GM12892 (cell line): ENCODE results near the gene LRMDA.
"Not testable (repeated sequence)": the region's sequence is repeated elsewhere in the genome, so short reads cannot be mapped to it uniquely, and the experiment has no call there.

Experiments used
- DNase-seq: peaks from one replicate; pipeline ENCODE4 v3.0.0; 2011; ENCODE audit not compliant: insufficient read length
- FAIRE-seq: peaks from 2 replicates; lab custom pipeline; 2011; peaks lifted over from hg19 to GRCh38; lab: Jason Lieb, UNC
- POLR2A ChIP-seq: IDR thresholded peaks from 2 replicates; pipeline ENCODE4 v1.6.1; 2011; ENCODE audit warnings: low read depth, low read length, control low read depth
- POLR2AphosphoS5 ChIP-seq: IDR thresholded peaks from 2 replicates; pipeline ENCODE4 v1.6.1; 2011; ENCODE audit warnings: low read depth, low read length, control low read depth
- TAF1 ChIP-seq: IDR thresholded peaks from 2 replicates; pipeline ENCODE4 v1.6.1; 2011; ENCODE audit warnings: low read depth, mild to moderate bottlenecking, control low read depth, low read length, borderline replicate concordance

The LRMDA gene

DNA sequence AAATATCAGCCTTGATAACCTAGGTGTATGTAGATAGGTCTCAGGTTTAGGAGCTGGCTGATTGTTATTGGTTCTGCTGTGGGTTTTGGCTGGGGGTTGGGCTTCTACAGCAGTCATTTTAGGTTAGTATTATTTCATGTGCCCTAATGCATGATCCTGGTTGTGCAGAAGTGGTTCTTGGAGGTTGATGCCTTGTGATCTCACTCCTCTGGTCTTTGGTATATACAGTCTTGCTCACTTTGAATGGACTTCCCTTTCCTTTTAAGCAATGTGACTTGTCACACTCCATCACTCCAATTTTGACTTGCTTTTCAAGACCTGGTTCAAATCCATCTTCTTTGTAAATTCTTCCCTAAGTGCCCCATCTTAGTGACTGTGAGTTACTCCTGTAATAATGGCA lies 188.9 kb downstream of the LRMDA start:
- no peak for TF ChIP-seq POLR2A
- TF ChIP-seq POLR2AphosphoS5, result no peak
- no peak for TF ChIP-seq TAF1
- FAIRE-seq, result no peak
- DNase-seq, result no peak

DNA sequence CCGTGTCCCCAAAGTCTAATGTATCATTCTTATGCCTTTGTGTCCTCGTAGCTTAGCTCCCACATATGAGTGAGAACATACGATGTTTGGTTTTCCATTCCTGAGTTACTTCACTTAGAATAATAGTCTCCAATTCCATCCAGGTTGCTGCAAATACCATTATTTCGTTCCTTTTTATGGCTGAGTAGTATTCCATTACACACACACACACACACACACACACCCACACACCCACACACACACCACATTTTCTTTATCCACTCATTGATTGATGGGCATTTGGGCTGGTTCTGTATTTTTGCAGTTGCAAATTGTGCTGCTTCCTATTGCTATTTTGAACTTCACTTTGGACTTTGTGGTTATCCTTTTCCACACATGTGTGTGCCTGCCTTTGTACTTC lies 189.6 kb downstream of the LRMDA start:
- not testable (repeated sequence) for DNase-seq, FAIRE-seq

DNA sequence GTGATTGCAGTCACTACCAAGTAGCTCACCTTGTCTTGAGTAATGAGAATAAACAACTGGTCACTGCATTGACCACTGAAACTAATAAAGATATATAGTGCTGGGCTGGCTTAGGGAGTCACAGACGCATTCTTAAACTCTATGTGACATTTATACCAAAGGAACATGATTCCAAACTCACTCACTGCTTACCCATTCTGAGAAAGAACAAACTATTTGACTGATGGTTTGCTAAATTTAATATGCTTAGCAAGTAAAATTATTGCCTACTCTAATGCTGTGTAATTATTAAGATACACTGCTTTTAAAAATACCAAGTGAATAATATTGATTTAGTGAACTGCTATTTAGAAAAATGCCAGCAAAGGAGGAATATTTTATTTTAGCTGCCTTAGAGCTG lies 191.1 kb downstream of the LRMDA start:
- TF ChIP-seq POLR2A (no peak), TAF1 (no peak), POLR2AphosphoS5 (no peak)
- DNase-seq, result no peak
- FAIRE-seq, result no peak

DNA sequence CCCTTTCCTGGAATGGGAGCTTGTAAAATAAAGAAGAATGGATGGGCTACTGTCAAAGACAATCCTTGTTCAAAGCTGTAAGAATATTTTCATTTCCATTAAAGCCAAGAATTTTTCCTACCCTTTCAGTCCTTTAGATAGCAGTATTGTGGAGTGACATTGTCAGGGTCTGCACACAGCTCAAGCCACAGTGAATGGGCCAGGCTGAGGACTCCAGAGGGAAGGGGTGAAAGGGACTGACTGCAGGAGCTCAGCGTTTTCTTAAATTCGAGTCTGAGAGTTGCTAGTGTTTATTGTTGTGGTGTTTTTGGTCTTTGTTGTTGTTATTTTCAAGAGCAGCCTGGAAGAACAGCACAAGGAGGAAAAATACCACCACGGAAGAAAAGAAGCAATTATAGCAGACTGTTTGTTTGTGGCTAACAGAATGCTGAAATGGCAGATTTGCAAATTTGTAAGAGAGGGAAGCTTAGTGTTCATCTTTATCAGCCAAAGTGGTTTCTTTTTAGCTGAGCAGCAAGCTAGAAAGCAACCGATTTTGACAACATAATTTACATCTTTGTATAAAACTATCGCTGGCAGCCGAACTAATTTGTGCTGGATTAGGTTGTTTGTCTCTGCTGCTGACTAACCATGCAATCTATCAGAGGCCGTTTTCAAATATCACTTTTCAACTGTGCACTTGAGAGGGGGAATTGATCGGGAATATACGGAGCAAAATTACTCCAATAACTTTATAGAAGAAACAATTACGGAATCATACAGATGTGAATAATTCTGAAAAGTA lies 192.1 kb downstream of the LRMDA start:
- TF ChIP-seq TAF1 (no peak), POLR2A (no peak), POLR2AphosphoS5 (no peak)
- no peak for FAIRE-seq
- DNase-seq, result no peak

DNA sequence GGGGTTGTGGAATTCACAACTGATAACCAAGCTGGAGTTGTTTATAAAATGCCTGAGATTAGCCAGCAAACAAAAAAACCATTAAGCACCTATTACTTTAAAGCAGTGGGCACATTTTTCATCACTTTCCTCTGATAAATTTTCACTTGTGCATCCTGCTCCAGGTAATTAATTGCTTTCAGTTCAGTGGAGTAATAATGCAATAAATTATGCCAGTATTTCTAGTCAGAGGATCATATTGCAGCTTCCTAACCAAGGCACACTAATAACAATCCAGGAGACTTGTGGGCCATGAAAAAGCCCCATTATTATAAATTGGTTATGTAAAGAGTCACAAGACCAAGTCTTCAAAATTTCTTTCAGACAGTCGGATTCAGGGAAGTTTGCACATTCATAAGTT lies 193.2 kb downstream of the LRMDA start:
- TF ChIP-seq POLR2AphosphoS5 (no peak), TAF1 (no peak)
- no peak for FAIRE-seq
- DNase-seq, result no peak

DNA sequence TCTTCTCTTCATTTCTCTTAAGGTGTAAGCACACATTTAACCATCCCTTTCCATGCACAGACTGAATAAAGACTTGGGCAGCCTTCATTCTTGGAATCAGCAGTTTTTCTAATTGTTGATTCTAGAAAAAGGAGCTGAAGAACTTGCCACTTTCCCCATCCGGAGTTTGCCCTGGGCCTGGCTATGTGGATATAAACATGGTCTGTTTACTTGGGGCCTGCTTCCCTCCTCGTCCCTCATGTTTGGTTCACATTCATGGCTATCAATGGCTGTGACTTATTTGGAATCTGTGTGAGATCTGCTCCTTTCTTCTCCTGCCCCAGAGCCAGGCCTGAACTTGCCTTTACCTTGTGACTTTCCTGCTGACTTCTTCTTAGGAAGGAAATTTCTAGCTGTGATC lies 199.3 kb downstream of the LRMDA start:
- TF ChIP-seq POLR2AphosphoS5 (no peak), TAF1 (no peak), POLR2A (no peak)
- DNase-seq, result no peak
- FAIRE-seq, result no peak

DNA sequence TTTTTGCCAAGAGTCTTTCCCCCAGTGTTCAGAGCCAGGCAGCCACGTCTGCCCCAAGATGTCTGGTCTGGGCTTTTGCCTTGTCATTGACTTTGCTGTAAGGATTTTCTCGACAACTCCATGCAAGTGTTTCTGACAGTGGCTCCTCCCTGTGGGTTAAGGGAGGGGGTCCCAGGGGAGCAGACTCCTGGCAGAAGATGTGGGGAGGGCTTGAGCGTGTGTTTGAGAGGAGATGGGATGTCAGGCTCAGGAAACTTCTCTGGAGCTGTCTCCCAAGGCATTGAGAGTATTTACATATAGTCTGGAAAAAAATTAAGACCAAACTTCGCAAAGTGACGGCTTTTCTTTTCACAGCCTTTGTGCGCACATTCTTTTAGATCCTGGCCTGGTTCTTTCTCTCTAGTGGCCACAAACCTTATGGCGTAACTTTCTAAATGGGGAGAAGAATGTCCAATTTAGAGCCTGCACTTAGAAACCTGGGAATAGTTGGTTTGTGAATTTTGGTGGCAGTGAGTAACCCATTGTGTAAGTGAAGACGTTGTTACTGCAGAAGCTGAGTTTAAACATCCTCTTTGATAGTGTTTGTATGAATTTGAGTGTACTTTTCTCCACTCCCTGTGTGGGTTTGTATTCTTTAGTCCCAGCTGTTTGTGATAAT lies 201.5 kb downstream of the LRMDA start:
- DNase-seq (no peak), FAIRE-seq (no peak)

DNA sequence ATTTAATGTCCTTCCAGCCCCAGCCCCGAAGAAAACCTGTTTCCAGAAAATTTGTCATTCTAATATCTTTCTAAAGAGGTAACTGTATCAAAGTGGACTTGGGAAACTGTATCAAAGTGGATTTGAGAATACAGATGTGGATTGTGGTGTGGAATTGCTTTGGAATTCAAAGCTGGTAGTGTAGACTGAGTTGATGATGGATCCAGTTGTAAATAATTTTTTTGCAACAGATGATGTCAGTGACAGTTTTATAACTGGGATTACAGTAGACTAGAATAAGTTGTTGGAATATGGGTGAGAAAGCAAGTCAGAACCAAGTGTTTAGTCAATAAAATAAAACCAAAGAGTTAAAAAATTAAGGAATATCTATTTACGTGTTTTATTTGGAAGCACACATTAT lies 202.1 kb downstream of the LRMDA start:
- DNase-seq (no peak), FAIRE-seq (no peak)
- TF ChIP-seq TAF1, result no peak
- no peak for TF ChIP-seq POLR2A

More for the DNA sequence above, 201.5 kb downstream of the LRMDA start:
- TF ChIP-seq POLR2A (no peak), POLR2AphosphoS5 (no peak), TAF1 (no peak)

DNA sequence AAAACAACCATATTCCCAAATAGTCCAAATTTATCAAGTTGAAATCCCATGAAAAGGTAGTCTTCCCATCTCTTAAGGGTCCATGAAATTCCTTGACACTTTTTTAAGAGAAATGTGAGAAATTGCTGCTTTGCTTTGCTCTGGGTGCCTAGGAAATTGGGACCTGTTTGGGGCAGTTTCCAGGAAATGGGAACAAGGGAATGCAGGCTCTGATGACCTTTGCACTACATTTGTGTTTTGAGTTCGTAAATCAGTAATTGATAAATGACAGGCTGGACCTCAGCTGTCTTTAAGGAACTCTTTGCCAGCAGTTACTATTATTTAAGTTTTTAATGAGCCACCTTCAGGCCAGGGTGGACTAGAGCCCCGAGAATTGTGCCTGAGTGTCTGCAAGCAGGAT lies 203.5 kb downstream of the LRMDA start:
- DNase-seq (no peak), FAIRE-seq (no peak)
- TF ChIP-seq POLR2A, result no peak
- TF ChIP-seq POLR2AphosphoS5, result no peak
- TF ChIP-seq TAF1, result no peak

DNA sequence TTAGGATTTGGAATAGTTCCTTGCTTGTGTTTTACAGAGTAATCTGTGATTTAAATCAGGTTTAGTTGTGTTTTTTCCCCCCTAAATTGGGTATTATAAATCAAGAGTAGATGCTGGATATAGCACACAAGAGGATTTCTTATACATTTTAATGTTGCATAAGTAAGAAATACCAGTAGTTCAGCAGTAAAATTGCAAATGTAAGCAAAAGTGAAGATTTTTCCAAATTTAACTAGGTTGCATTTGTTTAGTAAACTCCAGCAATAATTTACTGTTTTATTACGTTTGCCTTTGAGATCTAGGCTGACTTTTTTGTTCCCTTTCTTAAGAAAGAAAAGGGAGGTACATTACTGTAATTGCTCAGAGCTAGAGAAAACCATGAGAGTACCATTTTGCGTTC lies 207.3 kb downstream of the LRMDA start:
- FAIRE-seq, result no peak
- DNase-seq, result no peak
- TF ChIP-seq POLR2A, result no peak
- TF ChIP-seq TAF1, result no peak
- TF ChIP-seq POLR2AphosphoS5, result no peak

DNA sequence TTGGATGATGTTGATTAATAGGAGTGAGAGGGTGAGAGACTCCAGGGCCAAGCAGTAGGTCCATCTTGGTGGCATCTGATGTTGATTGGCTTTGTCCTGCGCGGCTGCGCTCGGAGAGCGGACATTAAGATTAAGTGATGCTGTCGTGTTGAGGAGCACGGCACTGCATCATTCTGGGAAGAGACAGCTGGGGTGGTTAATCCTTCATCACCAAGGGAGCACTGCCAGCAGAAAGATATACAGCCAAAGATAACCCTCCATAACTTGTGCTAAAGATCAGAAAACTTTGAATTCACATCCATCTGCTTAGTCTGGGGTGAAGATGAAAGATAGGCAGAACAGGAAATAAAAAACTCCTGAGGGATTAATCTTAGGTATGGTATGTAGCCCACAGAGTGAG lies 208.3 kb downstream of the LRMDA start:
- DNase-seq, result no peak
- no peak for FAIRE-seq
- TF ChIP-seq POLR2A (no peak), POLR2AphosphoS5 (no peak), TAF1 (no peak)

DNA sequence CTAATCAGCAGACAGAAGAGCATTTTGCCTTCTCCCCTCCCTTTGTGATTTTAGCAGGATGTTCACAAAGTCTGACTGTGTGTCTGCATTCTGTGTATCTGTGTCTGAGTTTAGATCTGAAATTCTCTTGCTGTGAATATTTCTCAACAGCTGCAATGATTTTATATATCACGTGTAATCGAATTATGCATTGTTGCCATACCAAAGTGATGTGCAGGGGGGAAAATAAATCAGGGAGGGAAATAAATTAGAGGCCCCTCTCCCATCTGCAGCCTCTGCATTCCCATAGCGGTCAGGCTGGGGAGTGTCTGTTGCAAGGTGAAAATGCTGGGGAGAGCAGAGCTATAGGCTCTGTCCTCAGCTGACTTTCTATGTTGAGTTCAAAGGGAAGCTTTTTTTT lies 209.0 kb downstream of the LRMDA start:
- FAIRE-seq (no peak), DNase-seq (no peak)
- TF ChIP-seq POLR2A, result no peak
- no peak for TF ChIP-seq TAF1
- no peak for TF ChIP-seq POLR2AphosphoS5

DNA sequence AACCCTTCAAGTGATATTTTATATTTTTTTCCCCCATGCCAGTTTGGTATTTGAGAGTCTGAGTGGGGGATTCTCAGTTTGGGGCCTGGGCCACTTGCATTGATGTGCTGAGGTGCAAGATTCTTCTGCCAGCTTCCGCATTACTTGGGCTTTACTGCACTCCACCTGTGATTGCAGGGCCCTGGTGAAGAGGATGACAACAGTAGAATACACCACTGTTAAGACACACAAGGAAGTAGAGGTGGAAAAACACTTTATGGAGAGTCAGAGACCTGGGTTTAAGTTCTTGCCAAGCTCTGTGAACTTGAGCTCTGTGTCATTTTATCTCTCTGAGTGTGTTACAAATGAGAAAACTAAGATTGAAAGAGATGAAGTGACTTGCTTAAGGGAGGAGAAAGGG lies 209.4 kb downstream of the LRMDA start:
- FAIRE-seq (no peak), DNase-seq (no peak)
- TF ChIP-seq POLR2AphosphoS5 (no peak), TAF1 (no peak), POLR2A (no peak)
